HepG2 (cell line): ENCODE results near the gene INSIG2. TPM values are rescaled to one million over a fixed set of nuclear protein-coding genes. Genes with fewer than 3 reads are reported as not detected.
A peak's percentile ranks its signal among the peaks of the same experiment; 100 is the strongest.

ENCODE experiments used
- ATAC-seq: fragments of 200-7000 bp; cut with Tn5 transposase; 3 replicates; pipeline ENCODE4 v1.9.1; 2020; ENCODE audit warnings: mild to moderate bottlenecking, moderate library complexity
- BruUV-seq: library from RNA; stranded (reverse); fragments of 400-500 nt; replicated peaks from 2 replicates; lab custom pipeline; 2021; lab: Mats Ljungman, UMichigan
- CTCF ChIA-PET: fragments of 300-600 bp; formaldehyde crosslinking; extraction: SDS; loops from one replicate; lab custom pipeline; 2021; ENCODE audit warnings: low total read pairs, inconsistent platforms, low intra/inter-chr PET ratio; lab: Yijun Ruan, JAX
- POLR2A ChIA-PET: fragments of 350-600 bp; sonication (Branson Sonifier 250); formaldehyde crosslinking; loops from one replicate; lab custom pipeline; 2020; ENCODE audit warnings: antibody characterized with exemption, inconsistent platforms; lab: Yijun Ruan, JAX
- DNase-seq: peaks from one replicate; pipeline ENCODE4 v3.0.0-alpha.2; 2015; ENCODE audit warnings: low spot score
- FAIRE-seq: peaks from 3 replicates; lab custom pipeline; 2011; peaks lifted over from hg19 to GRCh38; lab: Jason Lieb, UNC
- H2AFZ ChIP-seq: one replicate; pipeline ENCODE4 v1.6.1; 2011; ENCODE audit warnings: low read length, inconsistent platforms
- H3K27ac ChIP-seq: fragments of 300-600 bp; 3 replicates; pipeline ENCODE4 v1.8.0; 2011; ENCODE audit warnings: mixed run types, mild to moderate bottlenecking, mixed read lengths, low read length, inconsistent platforms; ENCODE audit not compliant: insufficient read depth; ENCODE audit errors: extremely low read length
- H3K27me3 ChIP-seq, 2 experiments: fragments of 200-600 bp in 1 of 2; 2 replicates in 1 of 2; 3 replicates in 1 of 2; pipeline versions ENCODE4 v1.6.0 to v1.8.0; 2011; ENCODE audit warnings: low read length in 2 of 2, mild to moderate bottlenecking in 2 of 2, moderate library complexity in 2 of 2, inconsistent platforms in 1 of 2; ENCODE audit not compliant: insufficient read depth in 2 of 2, control insufficient read depth in 1 of 2
- H3K36me3 ChIP-seq, 2 experiments: fragments of 200-600 bp in 1 of 2; replicated peaks in 1 of 2; 2 replicates in 1 of 2; 3 replicates in 1 of 2; pipeline versions ENCODE4 v1.5.1 to v1.8.0; 2011; ENCODE audit warnings: low read length in 2 of 2, inconsistent platforms in 1 of 2; ENCODE audit not compliant: insufficient read depth in 2 of 2, control insufficient read depth in 1 of 2
- H3K4me1 ChIP-seq: 2 replicates; pipeline ENCODE4 v1.5.1; 2012; ENCODE audit warnings: low read length, inconsistent platforms; ENCODE audit not compliant: insufficient read depth
- H3K4me2 ChIP-seq: 2 replicates; pipeline ENCODE4 v1.6.0; 2011; ENCODE audit warnings: low read depth, low read length, inconsistent platforms
- H3K4me3 ChIP-seq, 3 experiments: fragments of 200-600 bp in 1 of 3; sonication (generic), shearing (Covaris generic) in 1 of 3; replicated peaks in 1 of 3; 2 replicates each; pipeline ENCODE4 v1.5.1; 2011 to 2016; ENCODE audit warnings: low read length in 3 of 3, inconsistent platforms in 2 of 3, low read depth in 2 of 3, mild to moderate bottlenecking in 2 of 3, control low read depth in 1 of 3, mixed read lengths in 1 of 3; ENCODE audit not compliant: insufficient read depth in 1 of 3
- H3K79me2 ChIP-seq: one replicate; pipeline ENCODE4 v1.6.1; 2011; ENCODE audit warnings: low read length, inconsistent platforms; ENCODE audit not compliant: insufficient read depth
- H3K9ac ChIP-seq: 2 replicates; pipeline ENCODE4 v1.6.0; 2011; ENCODE audit warnings: mild to moderate bottlenecking, low read depth, low read length, inconsistent platforms; ENCODE audit not compliant: insufficient read depth
- H3K9me3 ChIP-seq: 2 replicates; pipeline ENCODE4 v1.5.1; 2012; ENCODE audit warnings: mild to moderate bottlenecking, low read length
- H4K20me1 ChIP-seq: 2 replicates; pipeline ENCODE4 v1.6.0; 2011; ENCODE audit warnings: inconsistent platforms, mild to moderate bottlenecking, low read length, moderate library complexity; ENCODE audit not compliant: insufficient read depth
- ARNT2 ChIP-seq: sonication (generic); formaldehyde crosslinking; IDR thresholded peaks from 2 replicates; pipeline ENCODE4 v1.8.0; 2022; ENCODE audit warnings: mild to moderate bottlenecking, low read depth, missing genetic modification reagents, moderate library complexity
- ATF1 ChIP-seq: IDR thresholded peaks from 2 replicates; pipeline ENCODE4 v1.6.1; 2016; ENCODE audit warnings: mild to moderate bottlenecking, control low read depth
- HCFC1 ChIP-seq: fragments of 150-350 bp; IDR thresholded peaks from 2 replicates; pipeline ENCODE4 v1.6.1; 2014; ENCODE audit warnings: low read depth, low read length
- MBD4 ChIP-seq: IDR thresholded peaks from 2 replicates; pipeline ENCODE4 v1.6.1; 2012; ENCODE audit warnings: low read length, inconsistent platforms, borderline replicate concordance
- NBN ChIP-seq: fragments of 450-650 bp; conservative IDR thresholded peaks from 2 replicates; pipeline ENCODE4 v1.6.1; 2017
- POLR2A ChIP-seq, 2 experiments: IDR thresholded peaks; 2 replicates each; pipeline ENCODE4 v1.6.1; 2011; ENCODE audit warnings: low read depth in 2 of 2, low read length in 2 of 2, mild to moderate bottlenecking in 1 of 2, moderate library complexity in 1 of 2; ENCODE audit not compliant: insufficient read depth in 1 of 2
- POLR2AphosphoS5 ChIP-seq: IDR thresholded peaks from 2 replicates; pipeline ENCODE4 v1.6.1; 2012; ENCODE audit warnings: low read depth, low read length
- RBFOX2 ChIP-seq: fragments of 200-400 bp; formaldehyde crosslinking; IDR thresholded peaks from 2 replicates; pipeline ENCODE4 v1.6.1; 2017; ENCODE audit warnings: low read depth, mild to moderate bottlenecking, low read length
- RBM22 ChIP-seq: fragments of 200-400 bp; formaldehyde crosslinking; optimal IDR thresholded peaks from 2 replicates; pipeline ENCODE3; 2017; ENCODE audit warnings: mild to moderate bottlenecking, low read length, moderate library complexity
- ZBTB14 ChIP-seq: sonication (generic); formaldehyde crosslinking; IDR thresholded peaks from 2 replicates; pipeline ENCODE4 v1.4.0; 2020; ENCODE audit warnings: missing genetic modification reagents
- ZFAT ChIP-seq: sonication (generic); formaldehyde crosslinking; conservative IDR thresholded peaks from 2 replicates; pipeline ENCODE4 v1.8.1; 2023; ENCODE audit warnings: missing genetic modification reagents, inconsistent platforms
- ZNF7 ChIP-seq: IDR thresholded peaks from 2 replicates; pipeline ENCODE4 v1.6.1; 2016; ENCODE audit warnings: missing biosample characterization, missing genetic modification reagents
- ZNF777 ChIP-seq: sonication (generic); formaldehyde crosslinking; IDR thresholded peaks from 2 replicates; pipeline ENCODE4 v1.4.0; 2020; ENCODE audit warnings: missing genetic modification reagents
- WGBS: methylation state at CpG from one replicate; pipeline ENCODE4 v1.1.6; 2017; ENCODE audit warnings: low lambda C conversion rate; 5-methylcytosine and 5-hydroxymethylcytosine counted together
- in situ Hi-C: cut with HindIII; loops from 2 replicates; pipeline ENCODE4 v1.10.0; 2017; ENCODE audit warnings: low pct_unique_long_range_greater_than_20kb; ENCODE audit not compliant: extremely low pct_ligation_motif_present
- intact Hi-C: fragments of 100-400 bp; cut with micrococcal nuclease; formaldehyde crosslinking; loops from one replicate; pipeline ENCODE4 v1.10.0; 2022; ENCODE audit not compliant: unreplicated experiment
- polyA plus RNA-seq, 8 experiments: library from polyadenylated mRNA; depleted of rRNA in 3 of 8; stranded (reverse) in 7 of 8; unstranded in 1 of 8; fragments of >200 nt; fragmentation: Illumina TruSeq in 4 of 8; extraction: Trizol in 4 of 8; gene quantifications; 2 replicates each; pipeline versions ENCODE4 v1.2.1 to v1.2.3, GENCODE V29; 2011 to 2016; ENCODE audit warnings: low read depth in 4 of 8, missing spikeins in 1 of 8, mixed read lengths in 1 of 8; ENCODE audit not compliant: insufficient read depth in 1 of 8
- total RNA-seq, 5 experiments: library from RNA; depleted of rRNA; stranded (reverse); fragments of >200 nt; fragmentation: Illumina TruSeq; extraction: Trizol; gene quantifications; 2 replicates each; pipeline ENCODE4 v1.2.3, GENCODE V29; 2016; ENCODE audit warnings: low read depth in 1 of 5
- TF ChIP-seq, protein P1 (sequence below): IDR thresholded peaks from 2 replicates; pipeline ENCODE4 v1.6.1; 2012; ENCODE audit warnings: low read depth, low read length, improper control_type of control experiment

Gene INSIG2
- total and polyA plus RNA-seq, 2 of the 13 experiments (the other 11 are each of a cell fraction or from before 2014, with no cell fraction given): 73.5 to 481 TPM

DNA sequence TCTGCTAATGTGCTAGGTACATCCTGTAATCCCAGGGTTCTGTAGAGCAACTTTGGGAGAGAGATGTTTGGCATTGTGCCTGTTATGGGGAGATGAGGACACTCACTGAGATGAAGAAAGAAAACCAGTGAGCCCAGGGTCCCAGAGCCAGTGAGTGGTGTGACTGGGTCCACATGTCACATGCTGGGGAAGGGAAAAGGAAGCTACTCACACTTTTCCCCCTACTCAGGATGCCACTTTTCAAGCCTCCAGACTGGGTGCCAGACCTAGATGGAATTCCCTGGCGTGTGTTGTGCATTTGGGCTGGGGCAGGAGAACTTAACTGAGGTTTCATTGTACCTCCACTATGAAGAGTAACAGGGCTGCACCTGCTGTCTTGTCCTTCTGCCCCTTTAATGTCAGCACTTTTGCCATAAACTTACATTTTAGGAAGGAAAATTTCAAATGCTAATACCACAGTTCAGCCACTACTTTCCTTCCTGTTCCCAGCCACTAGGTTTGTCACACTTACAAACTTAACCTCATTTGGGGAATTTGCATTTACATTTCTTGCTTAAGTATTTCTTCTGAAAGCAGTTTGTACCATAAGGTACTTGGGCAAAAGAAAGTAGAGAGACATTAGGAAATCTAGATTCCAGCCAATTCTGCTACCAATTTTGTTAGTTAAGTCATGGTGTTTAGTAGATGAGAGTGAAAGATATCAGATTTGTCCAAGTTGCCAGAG lies 10.2 kb downstream of the INSIG2 start (continued):
- no peak for TF ChIP-seq ZFAT (CRISPR knock-in tag)
- TF ChIP-seq ATF1 (CRISPR knock-in tag): no peak
- TF ChIP-seq MBD4: no peak
- no peak for TF ChIP-seq HCFC1
- TF ChIP-seq RBM22: peak; percentile 78
- TF ChIP-seq NBN: no peak
- TF ChIP-seq, protein P1, sequence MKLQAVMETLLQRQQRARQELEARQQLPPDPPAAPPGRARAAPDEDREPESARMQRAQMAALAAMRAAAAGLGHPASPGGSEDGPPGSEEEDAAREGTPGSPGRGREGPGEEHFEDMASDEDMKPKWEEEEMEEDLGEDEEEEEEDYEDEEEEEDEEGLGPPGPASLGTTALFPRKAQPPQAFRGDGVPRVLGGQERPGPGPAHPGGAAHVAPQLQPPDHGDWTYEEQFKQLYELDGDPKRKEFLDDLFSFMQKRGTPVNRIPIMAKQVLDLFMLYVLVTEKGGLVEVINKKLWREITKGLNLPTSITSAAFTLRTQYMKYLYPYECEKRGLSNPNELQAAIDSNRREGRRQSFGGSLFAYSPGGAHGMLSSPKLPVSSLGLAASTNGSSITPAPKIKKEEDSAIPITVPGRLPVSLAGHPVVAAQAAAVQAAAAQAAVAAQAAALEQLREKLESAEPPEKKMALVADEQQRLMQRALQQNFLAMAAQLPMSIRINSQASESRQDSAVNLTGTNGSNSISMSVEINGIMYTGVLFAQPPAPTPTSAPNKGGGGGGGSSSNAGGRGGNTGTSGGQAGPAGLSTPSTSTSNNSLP: no peak
- 0 out of 2 replicates have a peak, but pooled peaks have one; percentile 50 for TF ChIP-seq ARNT2 (CRISPR knock-in tag)
- no peak for TF ChIP-seq ZNF777 (CRISPR knock-in tag)
- TF ChIP-seq ZBTB14 (CRISPR knock-in tag): no peak

GRCh38 chr2:118102433-118103082 lies 14.3 kb downstream of the INSIG2 start:
- Histone ChIP-seq H3K4me3 (no peak overlapping the region), H3K79me2 (peaks cover 79% of the 10 kb centered on the region), H4K20me1 (peaks cover 80% of the 10 kb centered on the region), H3K27me3 (no peaks in the 10 kb centered on the region), H2AFZ (no peak overlapping the region), H3K4me1 (peaks cover 14% of the 10 kb centered on the region), H3K9me3 (no peaks in the 10 kb centered on the region), H3K36me3 (peaks cover 31 to 99% of the 10 kb centered on the region in 2 experiments), H3K4me2 (no peak overlapping the region), H3K27ac (no peak overlapping the region), H3K9ac (no peak overlapping the region)
- ATAC-seq (no peak), DNase-seq (no peak), FAIRE-seq (no peak)
- in situ Hi-C loops (no loop called here), intact Hi-C loops (no loop called here)
- ChIA-PET POLR2A (no interaction called here), CTCF (no interaction called here)
- no TSS peak for BruUV-seq
- TF ChIP-seq ZNF7 (CRISPR knock-in tag) (no peak), RBFOX2 (0 out of 2 replicates have a peak, but pooled peaks have one; percentile 20), RBM22 (peak; percentile 42), POLR2AphosphoS5 (0 out of 2 replicates have a peak, but pooled peaks have one; percentile 34), POLR2A (IDR thresholded peaks at IDR 0.05; ENCODE audit: insufficient read depth in 1 of 2, low read depth in 2 of 2, low read length in 2 of 2) (0 out of 4 replicates have a peak, but pooled peaks of 1 of the 2 experiments have one; percentile 24)
- 92% methylated on average over 6 of the region's 6 CpGs for WGBS
